WI38 (cell line): ENCODE data around the gene CSNK1D.
A peak's percentile ranks its signal among the peaks of the same experiment; 100 is the strongest.
"Not testable (repeated sequence)": the region's sequence is repeated elsewhere in the genome, so short reads cannot be mapped to it uniquely, and the experiment has no call there.

Experiments
- H3K4me3 ChIP-seq: 2 replicates; pipeline ENCODE4 v1.5.1; 2011; ENCODE audit warnings: low read depth, mild to moderate bottlenecking, control low read depth, low read length
- CTCF ChIP-seq: IDR thresholded peaks from 2 replicates; pipeline ENCODE4 v1.5.1; 2012; ENCODE audit warnings: low read depth, mild to moderate bottlenecking, control low read depth, low read length

CSNK1D gene

GRCh38 chr17:82212331-82213250, 60.9 kb downstream of the CSNK1D start, which contains the start of gene CCDC57:
CCDC57 (minus strand) TSS chr17:82212842; CDS start chr17:82201944, 10,898 bp downstream.
- TF ChIP-seq CTCF: no peak
- H3K4me3 ChIP-seq: peak within 1 kb of the TSS; percentile 75

- H3K4me3 ChIP-seq: not testable (repeated sequence)
These were observed 62.8 kb downstream of the CSNK1D start for GRCh38 chr17:82210655-82211054.

- peak; percentile 90 for TF ChIP-seq CTCF
- no peak overlapping the region for H3K4me3 ChIP-seq
These were observed 67.6 kb downstream of the CSNK1D start for GRCh38 chr17:82205720-82206508.

DNA sequence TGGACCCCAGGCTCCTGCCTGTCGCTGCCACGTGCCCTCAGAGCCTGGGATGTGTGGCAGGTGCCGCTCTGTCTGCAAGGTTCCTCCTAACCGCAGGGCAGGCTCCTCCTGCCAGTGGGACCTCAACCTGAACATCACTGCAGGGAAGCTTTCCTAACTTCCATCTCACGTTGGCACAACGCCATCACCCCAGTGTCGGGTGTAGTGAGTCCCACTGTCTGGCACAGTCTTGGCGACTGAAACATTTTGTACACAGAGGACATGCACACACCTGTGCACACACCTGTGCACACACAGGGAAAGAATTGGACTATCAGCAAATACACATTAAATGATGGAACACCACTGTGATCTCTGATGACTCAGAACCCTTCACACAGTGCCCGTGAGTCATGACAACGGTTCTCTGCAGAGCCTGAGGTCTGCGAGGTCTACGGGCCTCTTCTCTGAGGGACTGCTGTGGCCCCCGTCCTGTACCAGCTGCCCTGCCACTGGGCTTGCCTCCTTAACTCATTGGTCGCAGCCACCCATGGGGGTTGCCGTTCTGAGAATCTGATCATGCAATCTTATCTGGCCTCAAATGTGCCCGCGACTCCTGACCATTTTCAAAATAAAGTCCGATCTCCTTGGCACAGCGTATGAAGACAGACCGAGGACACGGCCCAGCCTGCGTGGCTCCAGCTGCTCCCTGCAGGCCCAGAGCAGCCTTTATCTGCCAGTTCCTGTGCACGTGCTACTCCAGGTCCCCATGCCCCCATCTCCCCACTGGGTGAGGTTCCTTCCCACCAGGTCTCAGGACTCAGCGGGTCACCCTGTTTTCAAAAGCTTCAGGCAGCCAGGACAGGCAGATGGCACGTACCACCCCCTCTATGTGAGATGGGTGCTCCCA, 68.4 kb downstream of the CSNK1D start:
- no peak overlapping the region for H3K4me3 ChIP-seq
- no peak for TF ChIP-seq CTCF

- H3K4me3 ChIP-seq: no peak overlapping the region
- TF ChIP-seq CTCF: no peak
These were observed 69.6 kb downstream of the CSNK1D start for GRCh38 chr17:82203920-82204319.

GRCh38 chr17:82202981-82203380, 70.5 kb downstream of the CSNK1D start:
- no peak overlapping the region for H3K4me3 ChIP-seq
- no peak for TF ChIP-seq CTCF

DNA sequence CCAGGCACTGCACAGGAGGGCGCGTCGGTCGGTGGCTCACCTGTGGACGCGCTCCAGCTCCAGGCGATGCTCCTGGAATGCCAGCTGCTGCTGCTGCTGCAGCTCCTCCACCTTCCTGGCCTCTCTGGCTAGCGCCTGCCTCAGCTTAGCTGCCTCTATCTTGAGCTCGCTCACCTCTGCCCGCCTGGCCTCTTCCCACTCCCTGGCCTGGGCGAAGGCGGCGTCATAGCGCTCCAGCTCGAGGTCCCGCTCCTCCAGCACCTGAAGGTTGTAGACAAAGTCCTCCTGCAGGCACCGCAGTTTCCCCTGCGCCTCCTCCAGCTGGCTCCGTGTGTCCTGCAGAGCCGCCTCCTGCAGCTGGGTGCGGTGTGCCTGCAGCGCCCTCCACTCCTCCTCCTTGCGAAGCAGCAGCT, 72.0 kb downstream of the CSNK1D start:
- H3K4me3 ChIP-seq: no peak overlapping the region
- no peak for TF ChIP-seq CTCF
